Body of pancreas (tissue), 4 donors: ENCODE data around the gene ZBTB5.

Source experiments
- POLR2A ChIP-seq, 3 donors: fragments of 450-650 bp; IDR thresholded peaks; one replicate each; pipeline ENCODE4 v1.6.1; 2016; ENCODE audit warnings: antibody characterized with exemption in 3 of 3, mild to moderate bottlenecking in 2 of 3
- TF ChIP-seq, protein P1 (sequence below), 7 experiments: fragments of 450-650 bp in 4 of 7; fragments of 200-600 bp in 3 of 7; sonication (generic) in 3 of 7; IDR thresholded peaks; one replicate each; pipeline ENCODE4 v1.5.1; 2016 to 2019; ENCODE audit warnings: antibody characterized with exemption in 7 of 7

DNA sequence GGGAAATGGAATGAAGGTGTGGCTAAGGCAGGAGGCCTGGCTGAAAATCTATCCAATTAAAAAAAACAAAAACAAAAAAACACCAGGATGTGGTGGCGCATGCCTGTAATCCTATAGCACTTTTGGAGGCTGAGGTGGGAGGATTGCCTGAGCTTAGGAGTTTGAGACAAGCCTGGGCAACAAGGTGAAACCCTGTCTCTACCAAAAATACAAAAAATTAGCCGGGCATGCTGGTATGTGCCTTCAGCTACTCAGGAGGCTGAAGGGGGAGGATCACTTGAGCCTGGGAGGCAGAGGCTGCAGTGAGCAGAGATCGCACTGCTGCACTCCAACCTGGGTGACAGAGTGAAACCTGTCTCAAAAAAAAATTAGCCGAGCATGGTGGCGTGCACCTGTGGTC, 21.7 kb downstream of the ZBTB5 start:
- TF ChIP-seq, protein P1, sequence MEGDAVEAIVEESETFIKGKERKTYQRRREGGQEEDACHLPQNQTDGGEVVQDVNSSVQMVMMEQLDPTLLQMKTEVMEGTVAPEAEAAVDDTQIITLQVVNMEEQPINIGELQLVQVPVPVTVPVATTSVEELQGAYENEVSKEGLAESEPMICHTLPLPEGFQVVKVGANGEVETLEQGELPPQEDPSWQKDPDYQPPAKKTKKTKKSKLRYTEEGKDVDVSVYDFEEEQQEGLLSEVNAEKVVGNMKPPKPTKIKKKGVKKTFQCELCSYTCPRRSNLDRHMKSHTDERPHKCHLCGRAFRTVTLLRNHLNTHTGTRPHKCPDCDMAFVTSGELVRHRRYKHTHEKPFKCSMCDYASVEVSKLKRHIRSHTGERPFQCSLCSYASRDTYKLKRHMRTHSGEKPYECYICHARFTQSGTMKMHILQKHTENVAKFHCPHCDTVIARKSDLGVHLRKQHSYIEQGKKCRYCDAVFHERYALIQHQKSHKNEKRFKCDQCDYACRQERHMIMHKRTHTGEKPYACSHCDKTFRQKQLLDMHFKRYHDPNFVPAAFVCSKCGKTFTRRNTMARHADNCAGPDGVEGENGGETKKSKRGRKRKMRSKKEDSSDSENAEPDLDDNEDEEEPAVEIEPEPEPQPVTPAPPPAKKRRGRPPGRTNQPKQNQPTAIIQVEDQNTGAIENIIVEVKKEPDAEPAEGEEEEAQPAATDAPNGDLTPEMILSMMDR (IDR thresholded peaks at IDR 0.05): no peak
- TF ChIP-seq POLR2A (IDR thresholded peaks at IDR 0.05): no peak
